NCI-H146 treated with DMSO at 0.1 percent for 48 hours (cell line): Measurements from ENCODE around the gene HOXB4.

Experiments used
- DNase-seq: peaks from one replicate; lab custom pipeline; 2025; ENCODE audit not compliant: unreplicated experiment; lab: John Stamatoyannopoulos, UW

HOXB4 gene

GRCh38 chr17:48601539-48602425 is 23.6 kb upstream of the HOXB4 start:
- DNase-seq = no peak

DNA sequence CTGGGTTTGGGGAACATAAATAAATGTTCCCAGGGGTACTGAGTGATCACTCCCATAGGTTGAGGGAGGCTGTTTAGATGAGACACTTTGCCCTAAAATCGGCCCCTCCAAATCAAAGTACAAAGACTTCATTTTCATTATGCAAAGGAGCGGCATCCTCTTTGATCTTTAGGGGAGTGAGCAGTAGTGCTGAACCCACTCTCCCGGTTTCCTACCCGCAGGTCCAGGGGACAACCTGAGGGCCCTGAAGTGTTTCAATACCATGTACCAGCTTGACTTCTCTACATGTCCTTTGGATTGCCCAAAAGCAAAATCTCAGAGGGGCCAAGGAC is 23.0 kb upstream of the HOXB4 start:
- no peak for DNase-seq

DNA sequence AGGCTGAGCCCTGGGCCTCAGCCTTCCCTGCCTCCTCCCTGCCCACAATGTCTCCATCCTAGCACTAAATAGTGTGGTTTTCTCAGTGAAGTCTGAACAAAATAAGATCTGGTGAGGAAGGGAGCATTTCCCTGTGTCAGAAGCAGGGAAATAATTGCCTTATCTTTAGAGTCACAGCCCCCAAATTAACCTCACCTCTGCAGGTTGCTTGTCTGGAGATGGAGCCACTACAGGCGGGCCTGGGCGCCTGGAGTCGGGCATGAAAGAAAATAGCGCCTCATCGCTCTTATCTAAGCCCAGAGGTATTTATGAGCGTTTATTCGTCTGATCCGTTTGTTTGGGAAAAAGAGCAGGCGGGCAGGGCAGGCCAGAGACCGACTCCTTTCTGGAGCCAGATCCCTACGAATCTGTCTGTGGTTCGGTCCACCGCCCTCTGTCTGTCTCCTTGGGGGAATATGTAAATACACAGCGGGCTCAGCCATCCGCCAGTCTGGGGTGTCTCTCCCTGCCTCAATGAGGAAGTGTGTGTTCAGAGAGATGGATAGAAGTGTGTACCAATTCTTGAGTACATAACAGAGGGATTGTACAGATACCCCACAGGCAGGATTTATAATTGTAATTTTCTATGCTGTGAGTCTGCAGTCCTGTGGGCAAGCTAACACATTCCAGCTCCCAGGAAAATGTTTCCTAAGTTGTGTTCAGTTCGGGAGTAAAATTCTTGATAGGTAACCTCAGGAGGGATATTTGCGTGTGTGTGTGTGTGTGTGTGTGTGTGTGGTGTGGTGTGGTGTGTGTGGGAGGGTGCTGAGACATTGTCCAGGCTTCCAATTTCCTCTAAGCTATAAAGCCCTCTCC is 22.3 kb upstream of the HOXB4 start:
- no peak for DNase-seq

DNA sequence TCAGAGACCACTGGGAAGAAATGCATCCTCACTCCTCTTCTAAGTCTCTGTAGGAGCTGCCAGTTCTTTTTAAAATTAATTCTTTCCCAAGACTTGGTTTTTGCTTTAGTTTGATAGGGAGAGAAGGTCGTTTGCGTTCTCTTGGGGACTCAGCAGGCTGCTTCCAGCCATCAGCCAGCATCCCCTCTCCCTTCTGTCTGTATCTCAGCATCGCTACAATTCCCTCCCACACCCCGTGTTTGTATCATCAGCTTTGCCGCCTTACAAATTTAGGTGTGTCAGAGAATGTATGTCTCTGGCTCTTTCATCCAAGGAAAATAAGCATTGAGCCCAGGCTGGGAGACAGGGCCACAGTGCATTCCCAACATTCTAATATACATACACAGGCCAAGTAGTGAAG is 21.2 kb upstream of the HOXB4 start:
- no peak for DNase-seq

DNA sequence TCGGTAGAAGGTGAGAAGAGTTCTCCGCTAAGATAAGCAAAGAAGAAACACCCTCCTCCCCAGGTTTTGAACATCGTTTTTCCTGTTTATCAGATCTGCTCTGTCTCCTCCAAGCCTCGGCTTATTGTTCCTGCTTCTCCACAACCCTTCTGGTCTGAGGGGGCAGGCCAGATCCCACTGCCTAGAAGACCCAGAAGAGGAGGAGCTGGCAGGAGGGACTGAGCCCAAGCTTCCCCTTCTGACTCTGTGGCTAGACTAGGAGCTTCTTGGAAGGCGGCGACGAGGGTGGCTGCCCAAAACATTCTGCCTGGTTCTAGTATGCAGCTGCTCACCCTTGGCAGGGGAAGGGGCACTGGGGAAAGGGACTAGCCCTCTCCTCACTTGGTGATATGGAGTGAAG is 20.6 kb upstream of the HOXB4 start:
- no peak for DNase-seq

DNA sequence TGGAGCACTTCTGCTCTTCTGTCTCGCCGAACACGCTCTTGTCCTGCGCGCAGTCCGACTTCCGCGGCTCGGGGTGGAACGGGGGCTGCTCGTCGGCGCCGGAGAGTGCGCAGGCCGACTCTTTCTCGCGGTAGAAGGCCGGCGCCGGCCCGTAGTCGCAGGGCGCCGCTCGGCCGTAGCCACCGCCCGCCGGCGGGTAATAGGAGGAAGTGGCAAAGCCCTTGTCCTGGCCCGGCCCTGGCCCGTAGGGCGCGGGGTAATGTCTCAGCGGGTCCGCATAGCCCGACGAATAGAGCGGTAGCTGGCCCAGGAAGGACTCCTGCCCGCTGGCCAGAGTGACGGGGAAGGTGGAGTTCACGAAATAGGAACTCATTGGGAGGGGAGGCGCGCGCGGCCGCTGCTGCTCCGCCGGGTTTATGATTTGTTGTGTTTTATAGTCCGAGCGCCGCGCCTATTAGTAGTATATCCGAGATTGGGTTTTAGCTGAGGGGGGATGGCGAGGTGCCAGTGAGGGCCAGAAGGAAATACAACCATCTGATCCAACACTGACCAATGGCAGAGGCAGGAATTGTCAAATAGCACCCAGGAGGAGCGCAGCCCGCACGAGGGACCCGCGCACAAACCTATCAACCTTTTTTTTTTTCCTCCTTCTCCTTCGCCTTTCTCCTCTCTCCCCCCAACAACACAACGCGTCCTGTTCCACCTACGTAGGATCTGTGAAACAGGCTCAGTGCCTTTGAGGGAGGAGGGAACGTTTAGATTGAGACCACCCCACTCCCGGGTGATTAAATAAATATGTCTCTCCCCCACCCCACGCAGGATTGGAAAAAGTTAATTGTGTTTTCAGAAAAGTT is 19.9 kb upstream of the HOXB4 start:
- DNase-seq = peak; percentile 19

DNA sequence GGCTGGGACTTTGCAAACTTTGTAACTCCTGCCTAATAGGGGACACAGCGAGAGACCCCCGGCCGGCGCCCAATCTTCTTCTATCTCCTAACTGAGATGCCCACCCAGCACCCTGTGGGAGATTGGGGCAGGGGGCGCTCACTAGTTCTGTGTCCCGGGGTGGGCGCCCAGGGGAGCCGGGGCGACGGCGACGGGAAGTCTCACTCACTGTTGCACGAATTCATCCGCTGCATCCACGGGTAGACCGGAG is 19.3 kb upstream of the HOXB4 start:
- DNase-seq = no peak

GRCh38 chr17:48596735-48597527 is 18.8 kb upstream of the HOXB4 start:
- no peak for DNase-seq

DNA sequence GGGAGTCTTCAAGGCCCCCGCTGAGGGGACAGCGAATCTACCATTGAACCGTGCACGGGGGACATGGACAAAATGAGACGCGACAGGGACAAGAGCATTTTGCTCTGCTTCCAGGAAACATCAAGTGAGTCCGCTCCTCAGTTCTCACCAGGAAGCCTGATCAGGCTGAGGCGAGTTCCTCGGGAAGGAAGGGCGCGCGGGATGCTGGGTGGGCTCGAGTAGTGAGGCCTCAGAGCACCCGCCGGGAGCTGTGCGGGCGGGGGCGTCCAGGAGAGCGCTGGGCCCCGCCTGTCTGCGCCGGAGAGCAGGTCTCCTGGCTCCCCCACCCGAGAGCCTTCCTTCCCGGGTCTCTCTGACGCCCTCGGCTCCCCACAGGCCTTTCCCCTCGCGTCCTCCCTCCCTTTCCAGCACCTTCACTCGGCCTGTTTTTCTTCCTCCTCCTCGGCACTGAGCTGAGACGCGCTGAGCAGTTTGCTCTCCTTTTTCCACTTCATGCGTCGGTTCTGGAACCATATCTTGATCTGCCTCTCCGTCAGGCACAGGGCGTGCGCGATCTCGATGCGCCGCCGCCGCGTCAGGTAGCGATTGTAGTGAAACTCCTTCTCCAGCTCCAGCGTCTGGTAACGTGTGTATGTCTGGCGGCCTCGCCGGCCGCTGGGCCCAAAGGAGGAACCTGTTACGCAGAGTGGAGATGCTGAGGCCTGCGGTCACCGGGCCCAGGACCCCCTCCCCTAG is 18.0 kb upstream of the HOXB4 start:
- DNase-seq = no peak

- DNase-seq = no peak
These were observed 17.3 kb upstream of the HOXB4 start for GRCh38 chr17:48595278-48595999.

- no peak for DNase-seq
These were observed 16.6 kb upstream of the HOXB4 start for GRCh38 chr17:48594538-48595277.

GRCh38 chr17:48593840-48594537 is 15.8 kb upstream of the HOXB4 start:
- peak; percentile 87 for DNase-seq

- peak; percentile 64 for DNase-seq
These were observed 15.1 kb upstream of the HOXB4 start, which contains the start of gene HOXB5 for GRCh38 chr17:48593126-48593829. Gene HOXB5 (minus strand): TSS chr17:48593779. CDS start chr17:48593682, 97 bp downstream.

DNA sequence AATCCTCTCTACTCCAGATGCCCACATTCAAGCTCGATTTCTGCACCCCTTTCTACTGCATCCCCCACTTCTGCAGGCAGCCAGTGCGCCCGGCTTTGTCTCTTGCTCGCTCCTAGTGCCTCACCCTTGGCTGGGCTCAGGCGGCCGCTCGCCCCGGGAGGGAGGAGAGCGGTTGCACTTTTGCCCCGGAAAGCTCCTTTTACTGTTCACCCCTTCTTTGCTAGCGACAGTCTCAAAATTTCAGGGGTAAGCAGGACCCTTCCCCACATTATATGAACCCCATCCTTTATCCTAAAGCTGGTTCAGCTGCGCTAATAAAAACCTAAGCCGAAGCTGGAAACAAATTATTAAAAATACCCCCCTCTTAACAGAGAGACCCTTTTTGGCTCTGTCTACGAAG is 14.4 kb upstream of the HOXB4 start:
- no peak for DNase-seq

- DNase-seq = no peak
These were observed 13.9 kb upstream of the HOXB4 start for GRCh38 chr17:48592057-48592514.

DNA sequence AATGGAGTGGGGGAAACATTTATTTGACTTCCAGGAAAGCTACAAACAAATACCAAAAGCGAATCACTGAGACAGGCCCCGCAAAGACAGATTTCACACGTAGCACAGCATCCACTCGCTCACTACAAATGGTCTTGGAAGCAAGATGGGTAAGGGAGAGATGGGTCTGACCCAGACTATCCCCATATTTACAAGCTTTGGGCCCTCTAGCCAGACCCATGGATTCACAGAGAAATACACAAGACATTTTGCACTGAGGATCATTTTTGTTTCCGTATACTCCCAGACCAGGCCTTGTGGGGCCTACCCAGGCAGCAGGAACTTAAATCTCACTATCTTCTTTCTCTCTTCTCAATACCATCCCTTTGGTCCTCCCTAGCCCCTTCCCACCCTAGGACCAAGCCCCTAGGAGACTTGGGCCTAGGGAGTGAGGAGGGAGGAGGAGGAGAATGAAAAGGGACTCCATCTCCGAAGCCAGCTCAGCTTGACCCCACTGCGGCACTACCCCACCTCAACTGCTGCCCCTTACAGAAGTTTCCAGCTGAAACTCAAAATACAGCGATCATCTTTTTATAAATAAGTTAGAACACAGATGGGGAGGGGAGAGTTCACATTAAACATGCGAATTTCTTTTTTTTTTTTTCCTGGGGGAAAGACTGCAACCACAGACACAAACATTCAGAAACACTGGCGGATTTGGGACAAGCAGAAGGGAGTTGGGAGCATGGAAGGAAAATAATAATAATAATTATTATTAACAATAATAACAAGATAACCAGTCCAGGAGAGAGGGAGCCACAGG is 13.3 kb upstream of the HOXB4 start:
- DNase-seq = no peak
